Mesothelial cell of epicardium (in vitro differentiated cells): Measurements from ENCODE around the gene UCP2. TPM values are rescaled to one million over a fixed set of nuclear protein-coding genes. Genes with fewer than 3 reads are reported as not detected.

Source experiments
- DNase-seq, 2 experiments: peaks; one replicate each; pipeline ENCODE4 v3.0.0; 2021; ENCODE audit warnings: low spot score in 2 of 2; ENCODE audit not compliant: unreplicated experiment in 2 of 2
- H3K27ac Mint-ChIP-seq: 2 replicates; pipeline ENCODE4 v1.8.0; 2021; ENCODE audit warnings: mixed read lengths
- H3K27me3 Mint-ChIP-seq: 2 replicates; pipeline ENCODE4 v1.8.0; 2021; ENCODE audit warnings: low read depth, mixed read lengths
- H3K36me3 Mint-ChIP-seq: 2 replicates; pipeline ENCODE4 v1.8.0; 2021; ENCODE audit warnings: mixed read lengths
- H3K4me1 Mint-ChIP-seq: 2 replicates; pipeline ENCODE4 v1.8.0; 2021; ENCODE audit warnings: mixed read lengths
- H3K4me3 Mint-ChIP-seq: 2 replicates; pipeline ENCODE4 v1.8.0; 2021; ENCODE audit warnings: mild to moderate bottlenecking, moderate library complexity, mixed read lengths
- H3K9me3 Mint-ChIP-seq: 2 replicates; pipeline ENCODE4 v1.8.0; 2021; ENCODE audit warnings: mixed read lengths
- total RNA-seq: library from RNA; stranded (reverse); gene quantifications from 3 replicates; pipeline ENCODE4 v1.2.1, GENCODE V29; 2021
- TF ChIP-seq, protein P1 (sequence below): fragments of 200-600 bp; sonication (generic); IDR thresholded peaks from one replicate; pipeline ENCODE4 v1.5.0; 2021; ENCODE audit warnings: antibody characterized with exemption; ENCODE audit not compliant: unreplicated experiment

Gene UCP2
- total RNA-seq, 1 donor from 2014 or later, result 31.5 TPM

DNA sequence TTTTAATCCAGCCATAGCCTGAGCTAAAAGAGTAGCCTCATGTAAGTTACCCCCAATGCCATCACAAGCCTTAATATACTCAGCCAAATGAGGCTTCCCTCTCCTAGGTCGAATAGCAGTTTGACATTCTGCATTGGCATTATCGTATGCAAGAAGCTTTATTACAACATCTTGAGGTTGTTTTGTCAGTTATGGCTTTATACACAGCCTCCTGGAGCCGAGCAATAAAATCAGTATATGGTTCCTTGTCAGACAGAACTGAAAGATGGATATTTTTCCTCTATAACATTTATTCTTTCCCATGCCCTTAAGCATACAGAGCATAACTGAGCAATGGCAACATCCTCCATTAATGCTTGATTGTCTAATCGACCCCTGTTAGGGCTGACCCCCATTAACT lies 37.2 kb downstream of the UCP2 start:
- Mint-ChIP-seq H3K27ac (no peak overlapping the region), H3K4me3 (no peak overlapping the region), H3K36me3 (peaks cover 30% of the 10 kb centered on the region), H3K9me3 (peaks cover 35% of the 10 kb centered on the region), H3K4me1 (no peaks in the 10 kb centered on the region), H3K27me3 (no peaks in the 10 kb centered on the region)
- DNase-seq, result no peak
- TF ChIP-seq, protein P1, sequence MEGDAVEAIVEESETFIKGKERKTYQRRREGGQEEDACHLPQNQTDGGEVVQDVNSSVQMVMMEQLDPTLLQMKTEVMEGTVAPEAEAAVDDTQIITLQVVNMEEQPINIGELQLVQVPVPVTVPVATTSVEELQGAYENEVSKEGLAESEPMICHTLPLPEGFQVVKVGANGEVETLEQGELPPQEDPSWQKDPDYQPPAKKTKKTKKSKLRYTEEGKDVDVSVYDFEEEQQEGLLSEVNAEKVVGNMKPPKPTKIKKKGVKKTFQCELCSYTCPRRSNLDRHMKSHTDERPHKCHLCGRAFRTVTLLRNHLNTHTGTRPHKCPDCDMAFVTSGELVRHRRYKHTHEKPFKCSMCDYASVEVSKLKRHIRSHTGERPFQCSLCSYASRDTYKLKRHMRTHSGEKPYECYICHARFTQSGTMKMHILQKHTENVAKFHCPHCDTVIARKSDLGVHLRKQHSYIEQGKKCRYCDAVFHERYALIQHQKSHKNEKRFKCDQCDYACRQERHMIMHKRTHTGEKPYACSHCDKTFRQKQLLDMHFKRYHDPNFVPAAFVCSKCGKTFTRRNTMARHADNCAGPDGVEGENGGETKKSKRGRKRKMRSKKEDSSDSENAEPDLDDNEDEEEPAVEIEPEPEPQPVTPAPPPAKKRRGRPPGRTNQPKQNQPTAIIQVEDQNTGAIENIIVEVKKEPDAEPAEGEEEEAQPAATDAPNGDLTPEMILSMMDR, result no peak

DNA sequence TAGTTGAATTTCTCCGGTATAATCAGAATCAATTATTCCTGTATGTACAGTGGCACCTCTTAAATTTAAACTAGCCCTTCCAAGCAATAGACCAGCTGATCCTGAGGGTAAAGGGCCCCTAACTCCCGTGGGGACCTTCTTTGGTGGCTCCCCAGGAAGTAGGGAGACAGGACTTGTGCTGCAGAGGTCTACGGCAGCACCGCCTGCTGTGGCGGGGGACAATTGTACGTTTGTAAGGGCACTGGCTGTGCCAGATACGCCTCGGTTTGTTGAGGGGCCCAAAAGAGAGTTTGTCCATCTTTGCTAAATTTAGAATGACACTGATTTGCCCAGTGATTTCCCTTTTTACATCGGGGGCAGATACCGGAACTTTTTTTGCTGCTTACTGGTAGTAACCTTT lies 37.7 kb downstream of the UCP2 start:
- H3K36me3 Mint-ChIP-seq, result peaks cover 34% of the 10 kb centered on the region
- DNase-seq, result no peak
- no peaks in the 10 kb centered on the region for H3K4me1 Mint-ChIP-seq
- H3K27ac Mint-ChIP-seq, result no peak overlapping the region
- no peak overlapping the region for H3K4me3 Mint-ChIP-seq
- H3K9me3 Mint-ChIP-seq, result peaks cover 40% of the 10 kb centered on the region
- H3K27me3 Mint-ChIP-seq, result no peaks in the 10 kb centered on the region
- TF ChIP-seq, protein P1, result no peak

DNA sequence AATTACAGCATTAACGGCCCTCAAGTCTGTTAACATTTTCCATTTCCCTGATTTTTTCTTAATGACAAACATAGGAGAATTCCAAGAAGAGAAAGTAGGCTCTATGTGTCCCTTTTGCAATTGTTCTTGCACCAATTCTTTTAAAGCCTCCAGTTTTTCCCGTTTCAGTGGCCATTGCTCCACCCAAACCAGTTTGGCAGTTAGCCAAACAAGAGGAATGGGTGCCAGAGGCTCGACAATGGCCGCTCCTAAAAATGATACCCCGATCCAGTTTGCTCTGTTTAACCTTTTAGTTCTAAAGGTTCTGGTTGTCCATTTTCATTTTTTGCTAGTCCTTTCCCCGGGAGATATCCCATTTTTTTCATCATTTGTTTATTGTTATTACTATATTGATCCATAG lies 38.6 kb downstream of the UCP2 start:
- Mint-ChIP-seq H3K4me3 (no peak overlapping the region), H3K4me1 (no peaks in the 10 kb centered on the region), H3K9me3 (peaks cover 48% of the 10 kb centered on the region), H3K27me3 (no peaks in the 10 kb centered on the region), H3K36me3 (peaks cover 35% of the 10 kb centered on the region), H3K27ac (no peak overlapping the region)
- TF ChIP-seq, protein P1, result no peak
- no peak for DNase-seq

DNA sequence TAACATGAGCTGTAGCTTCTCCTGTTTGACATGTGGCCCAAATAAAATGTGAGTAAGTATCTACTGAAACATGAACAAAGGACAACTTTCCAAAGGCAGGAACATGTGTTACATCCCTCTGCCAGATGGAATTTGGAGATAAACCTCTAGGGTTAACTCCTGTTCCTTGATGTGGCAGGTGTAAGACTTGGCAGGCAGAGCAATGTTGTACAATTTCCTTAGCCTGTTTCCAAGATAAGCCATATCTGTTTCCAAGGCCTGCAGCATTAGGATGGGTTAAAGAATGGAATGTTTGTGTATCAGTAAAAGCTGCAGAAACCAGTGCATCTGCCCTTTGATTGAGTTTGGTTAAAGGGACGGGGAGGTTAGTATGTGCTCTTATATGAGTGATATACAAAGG lies 40.6 kb downstream of the UCP2 start:
- Mint-ChIP-seq H3K27me3 (no peaks in the 10 kb centered on the region), H3K36me3 (peaks cover 37% of the 10 kb centered on the region), H3K4me3 (no peak overlapping the region), H3K4me1 (no peaks in the 10 kb centered on the region), H3K9me3 (peaks cover 49% of the 10 kb centered on the region), H3K27ac (no peak overlapping the region)
- TF ChIP-seq, protein P1, result no peak
- no peak for DNase-seq

DNA sequence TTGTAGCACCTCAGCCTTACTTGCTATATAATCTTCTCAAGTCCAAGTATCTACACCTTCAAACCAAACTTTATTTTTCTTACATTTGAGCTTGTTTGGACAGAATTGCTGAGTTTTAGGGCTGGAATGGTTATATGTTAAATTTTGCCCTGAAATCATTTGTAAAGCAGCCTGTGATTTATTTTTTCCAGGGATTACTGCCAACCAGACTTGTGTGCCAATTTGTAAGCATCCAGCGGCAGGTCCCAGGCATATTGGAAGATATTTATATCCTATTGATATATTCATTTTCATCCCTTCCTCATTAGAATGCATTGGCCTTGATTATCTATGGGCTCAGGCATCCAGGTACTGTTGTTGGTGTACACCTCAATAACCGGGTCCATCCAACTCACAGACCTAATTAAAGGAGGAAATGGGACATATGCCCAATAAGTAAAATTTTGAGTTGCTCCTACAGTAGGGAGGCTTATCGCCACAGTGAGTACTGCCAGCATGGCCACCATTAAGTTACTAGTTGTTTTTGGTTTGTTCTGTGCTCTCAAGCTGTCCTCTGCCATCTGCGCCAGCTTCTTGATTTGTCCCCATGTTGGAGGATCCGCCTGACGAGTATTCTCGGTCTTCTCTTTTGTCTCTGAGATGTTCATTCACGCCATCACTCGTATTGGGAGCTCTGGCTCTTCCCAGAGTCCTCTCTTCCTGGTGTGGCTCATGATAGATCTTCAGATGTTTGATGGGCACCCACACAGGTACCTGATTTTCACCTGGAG lies 41.7 kb downstream of the UCP2 start:
- Mint-ChIP-seq H3K36me3 (peaks cover 29% of the 10 kb centered on the region), H3K27ac (no peak overlapping the region), H3K4me1 (no peaks in the 10 kb centered on the region), H3K4me3 (no peak overlapping the region), H3K9me3 (peaks cover 40% of the 10 kb centered on the region), H3K27me3 (no peaks in the 10 kb centered on the region)
- TF ChIP-seq, protein P1, result no peak
- DNase-seq, result no peak
